Endothelial cell of umbilical vein (primary cell): ENCODE measurements around the gene PDGFRB.

ENCODE experiments used
- EZH2 ChIP-seq: IDR thresholded peaks from 2 replicates; pipeline ENCODE4 v1.6.1; 2012; ENCODE audit warnings: borderline replicate concordance, low read depth, mild to moderate bottlenecking, moderate library complexity, low read length, inconsistent platforms; ENCODE audit not compliant: severe bottlenecking
- FOS ChIP-seq: IDR thresholded peaks from 2 replicates; pipeline ENCODE4 v1.6.1; 2011; ENCODE audit warnings: mild to moderate bottlenecking, low read length, moderate library complexity, borderline replicate concordance; ENCODE audit not compliant: insufficient read depth
- JUN ChIP-seq: IDR thresholded peaks from 2 replicates; pipeline ENCODE4 v1.6.1; 2011; ENCODE audit warnings: borderline replicate concordance, low read depth; ENCODE audit not compliant: insufficient read length, insufficient read depth
- MAX ChIP-seq: IDR thresholded peaks from 2 replicates; pipeline ENCODE4 v1.6.1; 2011; ENCODE audit not compliant: insufficient read depth, insufficient read length
- MYC ChIP-seq: IDR thresholded peaks from one replicate; pipeline ENCODE4 v1.6.1; 2011; ENCODE audit warnings: mild to moderate bottlenecking, low read depth, low read length
- POLR2A ChIP-seq: IDR thresholded peaks from 2 replicates; pipeline ENCODE4 v1.6.1; 2012; ENCODE audit warnings: low read depth, mild to moderate bottlenecking, control low read depth, low read length
- POLR2AphosphoS5 ChIP-seq: IDR thresholded peaks from 2 replicates; pipeline ENCODE4 v1.6.1; 2012; ENCODE audit warnings: low read depth, mild to moderate bottlenecking, control low read depth, low read length, moderate library complexity; ENCODE audit not compliant: insufficient read depth
- TF ChIP-seq, protein P1 (sequence below), 2 donors: IDR thresholded peaks; 1 replicate in 1 of 2; 2 replicates in 1 of 2; pipeline ENCODE4 v1.5.1; 2011; ENCODE audit warnings: low read length in 2 of 2, mild to moderate bottlenecking in 2 of 2, moderate library complexity in 2 of 2, control low read depth in 1 of 2, inconsistent platforms in 1 of 2, low read depth in 1 of 2; ENCODE audit not compliant: insufficient read depth in 1 of 2; ENCODE audit errors: extremely low read depth in 1 of 2

GRCh38 chr5:150164211-150164980 is 8.8 kb upstream of the PDGFRB start:
- TF ChIP-seq EZH2, result no peak
- TF ChIP-seq, protein P1, sequence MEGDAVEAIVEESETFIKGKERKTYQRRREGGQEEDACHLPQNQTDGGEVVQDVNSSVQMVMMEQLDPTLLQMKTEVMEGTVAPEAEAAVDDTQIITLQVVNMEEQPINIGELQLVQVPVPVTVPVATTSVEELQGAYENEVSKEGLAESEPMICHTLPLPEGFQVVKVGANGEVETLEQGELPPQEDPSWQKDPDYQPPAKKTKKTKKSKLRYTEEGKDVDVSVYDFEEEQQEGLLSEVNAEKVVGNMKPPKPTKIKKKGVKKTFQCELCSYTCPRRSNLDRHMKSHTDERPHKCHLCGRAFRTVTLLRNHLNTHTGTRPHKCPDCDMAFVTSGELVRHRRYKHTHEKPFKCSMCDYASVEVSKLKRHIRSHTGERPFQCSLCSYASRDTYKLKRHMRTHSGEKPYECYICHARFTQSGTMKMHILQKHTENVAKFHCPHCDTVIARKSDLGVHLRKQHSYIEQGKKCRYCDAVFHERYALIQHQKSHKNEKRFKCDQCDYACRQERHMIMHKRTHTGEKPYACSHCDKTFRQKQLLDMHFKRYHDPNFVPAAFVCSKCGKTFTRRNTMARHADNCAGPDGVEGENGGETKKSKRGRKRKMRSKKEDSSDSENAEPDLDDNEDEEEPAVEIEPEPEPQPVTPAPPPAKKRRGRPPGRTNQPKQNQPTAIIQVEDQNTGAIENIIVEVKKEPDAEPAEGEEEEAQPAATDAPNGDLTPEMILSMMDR (IDR thresholded peaks at IDR 0.05; ENCODE audit: extremely low read depth in 1 of 2, insufficient read depth in 1 of 2, low read depth in 1 of 2, low read length in 2 of 2), result no peak
- TF ChIP-seq POLR2AphosphoS5, result no peak
- TF ChIP-seq MYC, result no peak
- no peak for TF ChIP-seq JUN
- TF ChIP-seq MAX, result peak; percentile 59
- TF ChIP-seq FOS, result no peak
- TF ChIP-seq POLR2A, result no peak
